Tongue (tissue), 2 donors: Measurements from ENCODE around the gene MUC21. TPM values are rescaled to one million over a fixed set of nuclear protein-coding genes. Genes with fewer than 3 reads are reported as not detected.
"Not testable (repeated sequence)": the region's sequence is repeated elsewhere in the genome, so short reads cannot be mapped to it uniquely, and the experiment has no call there.

ENCODE experiments used
- DNase-seq: peaks from one replicate; pipeline ENCODE4 v3.0.0-alpha.2; 2015
- total RNA-seq: library from RNA; depleted of rRNA; stranded (reverse); fragments of >200 nt; gene quantifications from one replicate; pipeline ENCODE4 v1.2.3, GENCODE V29; 2014

MUC21 gene
- total RNA-seq, 1 donor from 2014 or later = 6.9 TPM

GRCh38 chr6:31010393-31011060 is 27.0 kb downstream of the MUC21 start, which contains the start of gene MUC22:
MUC22 (plus strand) TSS chr6:31010474; CDS start chr6:31010707, 233 bp downstream.
- no peak for DNase-seq

GRCh38 chr6:31011153-31011552 is 27.6 kb downstream of the MUC21 start:
- DNase-seq = no peak

- no peak for DNase-seq
Observed at GRCh38 chr6:31016659-31017299, 33.3 kb downstream of the MUC21 start.

- DNase-seq = not testable (repeated sequence)
Observed at GRCh38 chr6:31017436-31017835, 33.9 kb downstream of the MUC21 start.

- DNase-seq = no peak
Observed at GRCh38 chr6:31020057-31020456, 36.5 kb downstream of the MUC21 start.

GRCh38 chr6:31020631-31021255 is 37.2 kb downstream of the MUC21 start:
- DNase-seq = not testable (repeated sequence)

GRCh38 chr6:31021705-31022531 is 38.4 kb downstream of the MUC21 start:
- not testable (repeated sequence) for DNase-seq

- no peak for DNase-seq
Observed at GRCh38 chr6:31025595-31025994, 42.1 kb downstream of the MUC21 start.

- DNase-seq = no peak
Observed at GRCh38 chr6:31031095-31031494, 47.6 kb downstream of the MUC21 start.

GRCh38 chr6:31033075-31033474 is 49.6 kb downstream of the MUC21 start:
- no peak for DNase-seq

GRCh38 chr6:31035862-31036497 is 52.5 kb downstream of the MUC21 start:
- no peak for DNase-seq

- no peak for DNase-seq
Observed at GRCh38 chr6:31037169-31037568, 53.7 kb downstream of the MUC21 start.

- DNase-seq = peak; percentile 5
Observed at GRCh38 chr6:31037682-31038081, 54.2 kb downstream of the MUC21 start.

GRCh38 chr6:31038559-31038958 is 55.0 kb downstream of the MUC21 start:
- DNase-seq = no peak

Other genes starting within 250 kb of the MUC21 start
- 79.3 TPM for gene FLOT1, start 241.0 kb upstream of the MUC21 start, total RNA-seq
- gene IER3, start 239.2 kb upstream of the MUC21 start, total RNA-seq = 7.1 TPM
- gene DDR1, start 99.2 kb upstream of the MUC21 start, total RNA-seq = 73.2 TPM
- 19.9 TPM for gene GTF2H4, start 75.5 kb upstream of the MUC21 start, total RNA-seq
- gene VARS2, start 69.5 kb upstream of the MUC21 start, total RNA-seq = 19.6 TPM
- gene SFTA2, start 51.5 kb upstream of the MUC21 start, total RNA-seq = not detected
- gene MUCL3, start 42.7 kb upstream of the MUC21 start, total RNA-seq = not detected
- gene MUC22, start 26.8 kb downstream of the MUC21 start, total RNA-seq = 0.21 TPM
- 5.0 TPM for gene C6orf15, start 128.9 kb downstream of the MUC21 start, total RNA-seq
- 0.41 TPM for gene PSORS1C1, start 131.1 kb downstream of the MUC21 start, total RNA-seq
- not detected for gene CDSN, start 136.7 kb downstream of the MUC21 start, total RNA-seq
- gene PSORS1C2, start 155.3 kb downstream of the MUC21 start, total RNA-seq = not detected
- gene CCHCR1, start 174.1 kb downstream of the MUC21 start, total RNA-seq = 14.2 TPM
- gene TCF19, start 174.9 kb downstream of the MUC21 start, total RNA-seq = 16.4 TPM
- gene POU5F1, start 187.0 kb downstream of the MUC21 start, total RNA-seq = 7.5 TPM